Suprapubic skin (tissue), 4 donors: ENCODE data around the gene GAGE12J. TPM values are rescaled to one million over a fixed set of nuclear protein-coding genes. Genes with fewer than 3 reads are reported as not detected.

Experiments used
- total RNA-seq, 4 donors: library from RNA; depleted of rRNA; stranded (reverse); fragments of >200 nt; gene quantifications; one replicate each; pipeline ENCODE4 v1.1.0, GENCODE V29; 2016

Gene GAGE12J
- total RNA-seq, 4 donors from 2014 or later, result not detected

Other genes with a start within 250 kb of the GAGE12J start
- gene PRAF2, start 248.0 kb upstream of the GAGE12J start, total RNA-seq, result 10 to 100 TPM in 2 of 4 donors, 1 to 10 TPM in 2; 4.6 to 15.6 (median 9.2) TPM
- 100 to 1,000 TPM in 1 of 4 donors, 10 to 100 TPM in 3; 65.8 to 122 (median 86.8) TPM for gene WDR45, start 242.2 kb upstream of the GAGE12J start, total RNA-seq
- gene GPKOW, start 198.3 kb upstream of the GAGE12J start, total RNA-seq, result 10 to 100 TPM; 27.7 to 31.7 (median 28.9) TPM
- 10 to 100 TPM in 2 of 4 donors, 1 to 10 TPM in 2; 4.9 to 14.9 (median 9.0) TPM for gene MAGIX, start 159.3 kb upstream of the GAGE12J start, total RNA-seq
- gene PLP2, start 150.1 kb upstream of the GAGE12J start, total RNA-seq, result 100 to 1,000 TPM; 159 to 250 (median 205) TPM
- 10 to 100 TPM; 20.8 to 47.9 (median 31.1) TPM for gene PRICKLE3, start 135.7 kb upstream of the GAGE12J start, total RNA-seq
- gene SYP, start 121.8 kb upstream of the GAGE12J start, total RNA-seq, result 1 to 10 TPM in 2 of 4 donors, under 1 TPM in 1, not detected in 1; 0.30 to 1.6 (median 1.3) TPM
- gene CACNA1F, start 88.7 kb upstream of the GAGE12J start, total RNA-seq, result under 1 TPM in 3 of 4 donors, not detected in 1; 0.21 to 0.40 (median 0.29) TPM
- 10 to 100 TPM; 18.1 to 25.0 (median 18.8) TPM for gene CCDC22, start 86.6 kb upstream of the GAGE12J start, total RNA-seq
- 1 to 10 TPM in 1 of 4 donors, under 1 TPM in 2, not detected in 1; 0.26 to 1.0 (median 0.62) TPM for gene FOXP3, start 57.3 kb upstream of the GAGE12J start, total RNA-seq
- 10 to 100 TPM in 1 of 4 donors, 1 to 10 TPM in 3; 4.8 to 13.3 (median 5.7) TPM for gene PPP1R3F, start 52.2 kb upstream of the GAGE12J start, total RNA-seq
- not detected for gene GAGE10, start 18.4 kb upstream of the GAGE12J start, total RNA-seq
- gene GAGE13, start 9.5 kb downstream of the GAGE12J start, total RNA-seq, result not detected
- not detected for gene GAGE12C, start 210.1 kb downstream of the GAGE12J start, total RNA-seq
- not detected for gene GAGE12D, start 219.7 kb downstream of the GAGE12J start, total RNA-seq
- not detected for gene GAGE12E, start 229.3 kb downstream of the GAGE12J start, total RNA-seq
- gene GAGE12F, start 238.8 kb downstream of the GAGE12J start, total RNA-seq, result not detected
- gene GAGE12G, start 248.4 kb downstream of the GAGE12J start, total RNA-seq, result not detected